Measurements from ENCODE around the gene GRIN2A.

DNA sequence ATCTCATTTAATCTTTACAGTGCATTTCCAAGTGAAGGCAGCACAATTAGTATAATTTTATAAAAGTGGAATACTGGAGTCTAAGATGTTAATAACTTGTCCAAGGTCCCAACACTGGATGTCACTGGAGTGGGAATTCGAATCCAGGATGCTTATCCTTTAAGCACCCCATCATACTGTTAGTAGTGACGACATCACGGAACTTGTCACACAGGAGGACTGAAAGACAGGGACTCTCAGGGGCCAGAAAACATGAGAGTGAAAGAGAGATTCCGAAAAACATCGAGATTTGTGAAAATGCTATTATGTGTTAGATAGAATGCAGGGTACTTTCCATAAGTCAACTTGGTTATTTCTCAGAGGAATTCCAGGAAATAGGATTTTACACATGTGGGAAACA, 374.0 kb downstream of the GRIN2A start:
- no peak for TF ChIP-seq POLR2A (IDR thresholded peaks at IDR 0.05; ENCODE audit: low read depth)
- TF ChIP-seq, protein P1, sequence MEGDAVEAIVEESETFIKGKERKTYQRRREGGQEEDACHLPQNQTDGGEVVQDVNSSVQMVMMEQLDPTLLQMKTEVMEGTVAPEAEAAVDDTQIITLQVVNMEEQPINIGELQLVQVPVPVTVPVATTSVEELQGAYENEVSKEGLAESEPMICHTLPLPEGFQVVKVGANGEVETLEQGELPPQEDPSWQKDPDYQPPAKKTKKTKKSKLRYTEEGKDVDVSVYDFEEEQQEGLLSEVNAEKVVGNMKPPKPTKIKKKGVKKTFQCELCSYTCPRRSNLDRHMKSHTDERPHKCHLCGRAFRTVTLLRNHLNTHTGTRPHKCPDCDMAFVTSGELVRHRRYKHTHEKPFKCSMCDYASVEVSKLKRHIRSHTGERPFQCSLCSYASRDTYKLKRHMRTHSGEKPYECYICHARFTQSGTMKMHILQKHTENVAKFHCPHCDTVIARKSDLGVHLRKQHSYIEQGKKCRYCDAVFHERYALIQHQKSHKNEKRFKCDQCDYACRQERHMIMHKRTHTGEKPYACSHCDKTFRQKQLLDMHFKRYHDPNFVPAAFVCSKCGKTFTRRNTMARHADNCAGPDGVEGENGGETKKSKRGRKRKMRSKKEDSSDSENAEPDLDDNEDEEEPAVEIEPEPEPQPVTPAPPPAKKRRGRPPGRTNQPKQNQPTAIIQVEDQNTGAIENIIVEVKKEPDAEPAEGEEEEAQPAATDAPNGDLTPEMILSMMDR (IDR thresholded peaks at IDR 0.05), result no peak
- TF ChIP-seq POLR2AphosphoS5 (IDR thresholded peaks at IDR 0.05), result no peak
